22Rv1 (cell line): ENCODE results near the gene NUP85.

ENCODE experiments used
- ZFX ChIP-seq: fragments of 450-650 bp; IDR thresholded peaks from 2 replicates; pipeline ENCODE4 v1.6.1; 2017; ENCODE audit warnings: antibody characterized with exemption, borderline replicate concordance
- TF ChIP-seq, protein P1 (sequence below): fragments of 450-650 bp; IDR thresholded peaks from 2 replicates; pipeline ENCODE4 v1.5.1; 2017; ENCODE audit warnings: mild to moderate bottlenecking

DNA sequence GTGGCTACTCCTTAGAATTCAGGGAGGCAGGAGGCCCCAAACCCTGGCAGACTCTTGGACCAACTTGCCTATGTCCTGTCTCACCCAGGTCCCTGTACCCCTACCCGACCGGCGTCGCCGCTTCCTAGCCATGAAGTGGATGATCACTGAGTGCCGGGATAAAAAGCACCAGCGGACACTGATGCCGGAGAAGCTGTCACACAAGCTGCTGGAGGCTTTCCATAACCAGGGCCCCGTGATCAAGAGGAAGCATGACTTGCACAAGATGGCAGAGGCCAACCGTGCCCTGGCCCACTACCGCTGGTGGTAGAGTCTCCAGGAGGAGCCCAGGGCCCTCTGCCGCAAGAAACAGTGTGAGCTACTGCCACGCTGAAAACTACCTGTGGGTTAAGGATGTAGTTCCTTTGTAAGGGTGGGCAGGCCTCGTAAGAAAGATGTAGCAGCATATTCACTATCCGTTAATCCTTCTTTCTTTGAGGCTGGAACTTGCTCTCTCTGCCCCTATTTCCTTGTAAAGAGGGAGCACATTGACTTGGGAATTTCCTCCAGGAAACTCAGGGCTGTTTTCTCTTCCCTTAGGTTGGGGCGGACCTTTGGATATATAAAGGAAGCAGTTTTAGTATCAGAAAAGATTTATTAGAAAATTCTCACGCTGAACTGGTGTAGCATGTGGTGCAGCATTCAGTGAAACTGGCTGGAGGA is 60.3 kb downstream of the NUP85 start:
- TF ChIP-seq, protein P1, sequence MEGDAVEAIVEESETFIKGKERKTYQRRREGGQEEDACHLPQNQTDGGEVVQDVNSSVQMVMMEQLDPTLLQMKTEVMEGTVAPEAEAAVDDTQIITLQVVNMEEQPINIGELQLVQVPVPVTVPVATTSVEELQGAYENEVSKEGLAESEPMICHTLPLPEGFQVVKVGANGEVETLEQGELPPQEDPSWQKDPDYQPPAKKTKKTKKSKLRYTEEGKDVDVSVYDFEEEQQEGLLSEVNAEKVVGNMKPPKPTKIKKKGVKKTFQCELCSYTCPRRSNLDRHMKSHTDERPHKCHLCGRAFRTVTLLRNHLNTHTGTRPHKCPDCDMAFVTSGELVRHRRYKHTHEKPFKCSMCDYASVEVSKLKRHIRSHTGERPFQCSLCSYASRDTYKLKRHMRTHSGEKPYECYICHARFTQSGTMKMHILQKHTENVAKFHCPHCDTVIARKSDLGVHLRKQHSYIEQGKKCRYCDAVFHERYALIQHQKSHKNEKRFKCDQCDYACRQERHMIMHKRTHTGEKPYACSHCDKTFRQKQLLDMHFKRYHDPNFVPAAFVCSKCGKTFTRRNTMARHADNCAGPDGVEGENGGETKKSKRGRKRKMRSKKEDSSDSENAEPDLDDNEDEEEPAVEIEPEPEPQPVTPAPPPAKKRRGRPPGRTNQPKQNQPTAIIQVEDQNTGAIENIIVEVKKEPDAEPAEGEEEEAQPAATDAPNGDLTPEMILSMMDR, result no peak
- no peak for TF ChIP-seq ZFX
